Caco-2 (cell line): Measurements from ENCODE around the gene IDUA. TPM values are rescaled to one million over a fixed set of nuclear protein-coding genes. Genes with fewer than 3 reads are reported as not detected.

ENCODE experiments used
- BruUV-seq: library from RNA; stranded (reverse); fragments of 400-500 nt; replicated peaks from 2 replicates; lab custom pipeline; 2021; lab: Mats Ljungman, UMichigan
- CTCF ChIA-PET: fragments of 300-600 bp; sonication (Branson Sonifier 250); formaldehyde crosslinking; loops from one replicate; lab custom pipeline; 2022; ENCODE audit warnings: antibody characterized with exemption; lab: Charles Lee
- POLR2A ChIA-PET: fragments of 300-600 bp; sonication (Branson Sonifier 250); formaldehyde crosslinking; loops from one replicate; lab custom pipeline; 2022; ENCODE audit warnings: antibody characterized with exemption; lab: Charles Lee
- DNase-seq, 2 experiments: peaks; one replicate each; pipeline versions ENCODE4 v3.0.0 to v3.0.0-alpha.2; 2020 to 2022
- H3K27me3 ChIP-seq: replicated peaks from 2 replicates; pipeline ENCODE4 v1.6.0; 2011; ENCODE audit warnings: low read length; ENCODE audit not compliant: control insufficient read depth, insufficient read depth
- H3K36me3 ChIP-seq: 2 replicates; pipeline ENCODE4 v1.5.1; 2011; ENCODE audit warnings: low read length; ENCODE audit not compliant: control insufficient read depth, insufficient read depth
- H3K4me1 ChIP-seq: fragments of 250-450 bp; sonication (Bioruptor Pico); 2 replicates; pipeline ENCODE4 v1.5.1; 2020; ENCODE audit warnings: mild to moderate bottlenecking
- H3K4me3 ChIP-seq: 2 replicates; pipeline ENCODE4 v1.5.1; 2011; ENCODE audit warnings: low read depth, mild to moderate bottlenecking, control low read depth, low read length
- H3K9me3 ChIP-seq: fragments of 250-450 bp; sonication (Bioruptor Pico); 2 replicates; pipeline ENCODE4 v1.5.1; 2020; ENCODE audit warnings: mild to moderate bottlenecking, moderate library complexity
- H3K27ac Mint-ChIP-seq: one replicate; pipeline ENCODE4 v1.8.0; 2022; ENCODE audit warnings: mixed read lengths; ENCODE audit not compliant: unreplicated experiment
- H3K27me3 Mint-ChIP-seq: one replicate; pipeline ENCODE4 v1.8.0; 2022; ENCODE audit warnings: mixed read lengths; ENCODE audit not compliant: insufficient read depth, unreplicated experiment
- H3K36me3 Mint-ChIP-seq: one replicate; pipeline ENCODE4 v1.8.0; 2022; ENCODE audit warnings: mild to moderate bottlenecking, mixed read lengths; ENCODE audit not compliant: insufficient read depth, unreplicated experiment
- H3K4me1 Mint-ChIP-seq: one replicate; pipeline ENCODE4 v1.8.0; 2022; ENCODE audit warnings: low read depth, mixed read lengths; ENCODE audit not compliant: unreplicated experiment
- H3K4me3 Mint-ChIP-seq: one replicate; pipeline ENCODE4 v1.8.0; 2022; ENCODE audit warnings: mild to moderate bottlenecking, moderate library complexity, mixed read lengths; ENCODE audit not compliant: unreplicated experiment
- H3K9me3 Mint-ChIP-seq: one replicate; pipeline ENCODE4 v1.8.0; 2022; ENCODE audit warnings: mixed read lengths; ENCODE audit not compliant: unreplicated experiment
- intact Hi-C: fragments of 100-400 bp; cut with micrococcal nuclease; formaldehyde crosslinking; loops from one replicate; pipeline ENCODE4 v1.10.0; 2022; ENCODE audit not compliant: unreplicated experiment
- total RNA-seq: library from RNA; stranded (reverse); gene quantifications from 2 replicates; pipeline ENCODE4 v1.2.3, GENCODE V29; 2022
- TF ChIP-seq, protein P1 (sequence below), 2 experiments: fragments of 200-600 bp in 1 of 2; IDR thresholded peaks; 1 replicate in 1 of 2; 2 replicates in 1 of 2; pipeline versions ENCODE4 v1.5.1 to v1.8.0; 2011 to 2022; ENCODE audit warnings: antibody characterized with exemption in 1 of 2, control low read depth in 1 of 2, inconsistent platforms in 1 of 2, low read depth in 1 of 2, low read length in 1 of 2, mild to moderate bottlenecking in 1 of 2, moderate library complexity in 1 of 2; ENCODE audit not compliant: insufficient read depth in 1 of 2, severe bottlenecking in 1 of 2, unreplicated experiment in 1 of 2

Gene IDUA
- total RNA-seq, 1 experiment from 2014 or later = 26.9 TPM

DNA sequence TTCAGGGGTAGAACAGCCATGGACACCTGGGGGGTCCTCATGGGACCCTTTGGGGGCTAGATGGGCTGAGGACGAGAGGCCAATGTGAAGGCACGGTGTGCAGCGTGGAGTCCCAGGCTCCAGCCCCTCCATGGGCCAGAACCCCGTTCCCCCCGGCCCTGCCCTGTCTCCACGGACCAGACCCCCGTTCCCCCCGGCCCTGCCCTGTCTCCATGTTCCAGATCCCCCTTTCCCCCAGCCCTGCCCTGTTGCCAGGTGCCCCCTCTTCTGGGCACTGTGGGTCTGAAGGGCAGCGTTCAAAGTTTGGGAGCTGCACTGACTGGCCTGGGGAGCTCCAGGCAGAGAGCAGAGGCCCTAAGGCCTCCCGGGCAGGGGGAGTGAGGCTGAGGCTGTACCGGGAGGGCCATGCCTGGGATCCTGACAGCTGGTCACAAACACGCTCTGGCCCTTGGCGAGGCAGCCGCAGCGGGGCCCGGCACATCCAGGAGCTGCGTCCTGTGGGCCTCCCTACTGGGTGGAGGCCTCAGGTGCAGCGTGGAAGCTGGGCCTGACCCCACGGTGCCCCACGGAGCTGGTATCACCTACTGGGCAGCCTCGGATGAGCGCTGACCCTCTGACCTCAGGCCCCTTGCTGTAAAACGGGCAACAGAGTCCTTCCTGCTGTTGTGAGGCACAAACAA lies 22.4 kb upstream of the IDUA start:
- Histone ChIP-seq H3K36me3 (no peaks in the 10 kb centered on the region; the same call in 1 of the 2 replicates), H3K4me3 (no peak overlapping the region), H3K4me1 (no peaks in the 10 kb centered on the region), H3K9me3 (no peaks in the 10 kb centered on the region), H3K27me3 (no peaks in the 10 kb centered on the region)
- ChIA-PET CTCF (no interaction called here), POLR2A (no interaction called here)
- intact Hi-C loops = no loop called here
- Mint-ChIP-seq H3K9me3 (no peaks in the 10 kb centered on the region), H3K27ac (no peak overlapping the region), H3K36me3 (peaks cover 19% of the 10 kb centered on the region), H3K27me3 (no peaks in the 10 kb centered on the region), H3K4me1 (no peaks in the 10 kb centered on the region), H3K4me3 (no peak overlapping the region)
- TF ChIP-seq, protein P1, sequence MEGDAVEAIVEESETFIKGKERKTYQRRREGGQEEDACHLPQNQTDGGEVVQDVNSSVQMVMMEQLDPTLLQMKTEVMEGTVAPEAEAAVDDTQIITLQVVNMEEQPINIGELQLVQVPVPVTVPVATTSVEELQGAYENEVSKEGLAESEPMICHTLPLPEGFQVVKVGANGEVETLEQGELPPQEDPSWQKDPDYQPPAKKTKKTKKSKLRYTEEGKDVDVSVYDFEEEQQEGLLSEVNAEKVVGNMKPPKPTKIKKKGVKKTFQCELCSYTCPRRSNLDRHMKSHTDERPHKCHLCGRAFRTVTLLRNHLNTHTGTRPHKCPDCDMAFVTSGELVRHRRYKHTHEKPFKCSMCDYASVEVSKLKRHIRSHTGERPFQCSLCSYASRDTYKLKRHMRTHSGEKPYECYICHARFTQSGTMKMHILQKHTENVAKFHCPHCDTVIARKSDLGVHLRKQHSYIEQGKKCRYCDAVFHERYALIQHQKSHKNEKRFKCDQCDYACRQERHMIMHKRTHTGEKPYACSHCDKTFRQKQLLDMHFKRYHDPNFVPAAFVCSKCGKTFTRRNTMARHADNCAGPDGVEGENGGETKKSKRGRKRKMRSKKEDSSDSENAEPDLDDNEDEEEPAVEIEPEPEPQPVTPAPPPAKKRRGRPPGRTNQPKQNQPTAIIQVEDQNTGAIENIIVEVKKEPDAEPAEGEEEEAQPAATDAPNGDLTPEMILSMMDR (IDR thresholded peaks at IDR 0.05; ENCODE audit: insufficient read depth in 1 of 2, low read depth in 1 of 2, low read length in 1 of 2, severe bottlenecking in 1 of 2, unreplicated experiment in 1 of 2) = no peak
- no TSS peak for BruUV-seq
- DNase-seq = no peak

DNA sequence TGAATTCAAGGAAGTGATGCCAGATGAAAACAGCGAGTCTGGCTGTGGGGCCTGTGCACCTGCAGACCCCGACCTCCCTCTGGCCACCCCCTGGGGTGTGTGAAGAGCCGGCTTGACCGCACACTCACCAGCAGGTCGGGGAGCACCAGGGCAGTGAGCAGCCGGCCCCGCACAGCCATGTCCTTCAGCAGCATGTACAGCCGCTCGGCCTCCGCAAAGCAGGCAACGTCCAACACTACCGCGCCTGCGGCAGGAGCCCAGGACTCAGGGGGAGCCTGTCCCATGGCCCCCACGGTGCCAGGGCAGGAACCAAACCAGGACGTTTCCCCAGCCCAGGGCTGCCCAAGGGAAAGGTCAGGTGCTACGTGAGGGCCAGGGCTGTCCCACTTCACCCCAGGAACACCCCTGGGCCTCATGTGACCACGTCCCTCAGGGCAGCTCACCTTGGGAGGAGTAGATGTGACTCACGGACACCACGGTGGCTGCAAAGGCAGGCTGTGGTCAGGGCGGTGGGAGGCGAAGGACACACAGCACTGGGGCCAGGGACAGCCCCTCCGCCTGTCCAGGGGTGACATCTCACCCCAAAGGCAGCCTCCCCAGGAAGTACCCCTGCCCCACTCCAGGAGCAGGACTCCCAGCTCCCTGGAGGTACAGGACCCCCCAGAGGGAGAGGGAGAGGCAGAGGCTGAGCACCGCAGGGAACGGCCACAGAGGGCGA lies 21.6 kb upstream of the IDUA start:
- H3K4me1 Mint-ChIP-seq = no peaks in the 10 kb centered on the region
- intact Hi-C loops = no loop called here
- H3K9me3 ChIP-seq = no peaks in the 10 kb centered on the region
- H3K27ac Mint-ChIP-seq = no peak overlapping the region
- ChIA-PET CTCF (no interaction called here), POLR2A (no interaction called here)
- TF ChIP-seq, protein P1 (IDR thresholded peaks at IDR 0.05; ENCODE audit: insufficient read depth in 1 of 2, low read depth in 1 of 2, low read length in 1 of 2, severe bottlenecking in 1 of 2, unreplicated experiment in 1 of 2) = no peak
- H3K36me3 ChIP-seq = no peaks in the 10 kb centered on the region; the same call in 1 of the 2 replicates
- H3K27me3 Mint-ChIP-seq = no peaks in the 10 kb centered on the region
- BruUV-seq = no TSS peak
- no peaks in the 10 kb centered on the region for H3K4me1 ChIP-seq
- H3K9me3 Mint-ChIP-seq = no peaks in the 10 kb centered on the region
- H3K27me3 ChIP-seq = no peaks in the 10 kb centered on the region
- H3K4me3 Mint-ChIP-seq = no peak overlapping the region
- no peak for DNase-seq
- H3K36me3 Mint-ChIP-seq = peaks cover 14% of the 10 kb centered on the region
- no peak overlapping the region for H3K4me3 ChIP-seq

DNA sequence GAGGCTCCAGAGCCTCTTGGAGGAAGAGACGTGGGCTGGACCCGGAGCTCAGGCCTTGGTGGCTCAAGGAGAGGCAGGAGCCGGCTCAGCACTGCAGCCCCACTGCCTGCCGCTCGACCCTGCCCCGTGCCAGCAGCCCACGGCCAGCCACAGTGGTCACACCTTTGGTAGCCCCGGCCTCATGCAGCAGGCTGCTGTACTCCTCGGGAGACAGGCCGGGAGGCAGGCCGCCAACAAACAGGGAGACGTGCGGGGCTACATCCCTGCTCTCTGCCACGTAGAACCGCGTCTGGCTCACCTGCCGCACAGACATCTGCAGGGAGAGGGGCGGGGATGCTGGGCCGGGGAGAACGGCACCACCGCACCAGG lies 21.1 kb upstream of the IDUA start:
- Mint-ChIP-seq H3K27ac (no peak overlapping the region), H3K36me3 (peaks cover 14% of the 10 kb centered on the region), H3K9me3 (no peaks in the 10 kb centered on the region), H3K27me3 (no peaks in the 10 kb centered on the region), H3K4me3 (no peak overlapping the region), H3K4me1 (no peaks in the 10 kb centered on the region)
- ChIA-PET POLR2A (no interaction called here), CTCF (no interaction called here)
- TF ChIP-seq, protein P1 (IDR thresholded peaks at IDR 0.05; ENCODE audit: insufficient read depth in 1 of 2, low read depth in 1 of 2, low read length in 1 of 2, severe bottlenecking in 1 of 2, unreplicated experiment in 1 of 2) = no peak
- H3K36me3 ChIP-seq = no peaks in the 10 kb centered on the region; the same call in 1 of the 2 replicates
- DNase-seq = no peak
- H3K9me3 ChIP-seq = no peaks in the 10 kb centered on the region
- H3K4me3 ChIP-seq = no peak overlapping the region
- no TSS peak for BruUV-seq
- H3K4me1 ChIP-seq = no peaks in the 10 kb centered on the region
- H3K27me3 ChIP-seq = no peaks in the 10 kb centered on the region
- intact Hi-C loops = no loop called here
